GM12873 (cell line): ENCODE measurements around the gene TCEA3.

ENCODE experiments used
- CTCF ChIP-seq: IDR thresholded peaks from 2 replicates; pipeline ENCODE4 v1.5.1; 2012; ENCODE audit warnings: low read depth, mild to moderate bottlenecking, moderate library complexity, low read length, control low read depth; ENCODE audit not compliant: insufficient read depth; ENCODE audit errors: missing control alignments

TCEA3 gene

DNA sequence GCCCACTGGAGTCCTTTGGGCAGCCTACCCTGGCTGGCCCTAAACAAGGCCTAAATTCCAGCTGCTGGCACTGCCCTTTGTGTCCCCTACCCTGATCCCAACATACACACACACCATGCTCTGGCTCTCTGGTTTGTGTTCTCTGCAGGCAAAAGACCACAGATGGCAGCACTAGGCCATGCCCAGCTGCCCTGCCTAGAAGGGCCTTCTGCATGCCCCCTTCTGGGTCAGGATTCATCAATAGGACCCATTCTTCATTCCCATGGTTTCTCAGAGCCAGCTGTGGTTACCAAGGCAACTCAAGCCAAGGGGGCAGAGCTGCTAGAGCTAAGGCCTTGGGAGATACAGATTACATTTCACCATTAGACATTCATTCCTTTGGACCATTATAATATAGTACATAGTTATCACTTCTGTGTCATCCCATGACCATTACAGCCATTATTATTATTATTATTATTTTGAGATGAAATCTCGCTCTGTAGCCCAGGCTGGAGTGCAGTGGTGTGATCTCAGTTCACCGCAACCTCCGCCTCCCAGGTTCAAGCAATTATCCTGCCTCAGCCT lies 42.0 kb upstream of the TCEA3 start:
- no peak for TF ChIP-seq CTCF

GRCh38 chr1:23463286-23463685 lies 38.7 kb upstream of the TCEA3 start:
- TF ChIP-seq CTCF, result no peak

DNA sequence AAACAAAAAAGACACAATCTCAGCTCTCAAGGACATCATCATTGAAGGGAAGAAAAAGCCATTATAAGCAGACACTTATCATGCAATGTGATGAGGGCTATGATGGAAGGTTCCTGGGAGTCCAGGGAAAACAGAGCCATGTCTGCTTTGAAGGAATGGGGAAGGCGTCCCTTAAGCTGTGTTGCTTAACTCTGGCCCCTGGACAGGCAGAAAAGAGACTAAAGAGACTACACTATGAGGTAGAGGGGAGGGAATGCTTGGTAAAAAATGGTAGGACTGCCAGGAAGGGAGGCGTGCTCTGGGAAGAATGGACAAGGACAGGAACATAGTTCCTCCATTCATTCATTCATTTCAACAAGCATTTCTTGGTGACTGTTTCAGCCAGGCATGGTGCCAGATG lies 38.2 kb upstream of the TCEA3 start:
- TF ChIP-seq CTCF, result no peak

DNA sequence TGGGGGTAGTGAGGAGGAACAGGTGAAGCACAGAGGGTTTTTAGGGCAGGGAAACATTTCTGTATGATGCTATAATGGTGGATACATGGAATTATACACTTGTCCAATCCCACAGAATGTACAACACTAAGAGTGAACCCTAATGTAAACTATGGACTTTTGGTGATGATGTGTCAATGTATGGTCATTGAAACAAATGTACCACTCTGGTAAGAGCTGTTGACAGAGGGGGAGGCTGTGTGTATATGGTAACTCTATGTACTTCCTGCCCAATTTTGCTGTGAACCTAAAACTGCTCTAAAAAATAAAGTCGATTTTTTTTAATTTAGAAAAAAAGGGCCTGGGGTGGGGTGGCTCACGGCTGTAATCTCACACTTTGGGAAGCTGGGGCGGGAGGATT lies 36.5 kb upstream of the TCEA3 start:
- no peak for TF ChIP-seq CTCF

DNA sequence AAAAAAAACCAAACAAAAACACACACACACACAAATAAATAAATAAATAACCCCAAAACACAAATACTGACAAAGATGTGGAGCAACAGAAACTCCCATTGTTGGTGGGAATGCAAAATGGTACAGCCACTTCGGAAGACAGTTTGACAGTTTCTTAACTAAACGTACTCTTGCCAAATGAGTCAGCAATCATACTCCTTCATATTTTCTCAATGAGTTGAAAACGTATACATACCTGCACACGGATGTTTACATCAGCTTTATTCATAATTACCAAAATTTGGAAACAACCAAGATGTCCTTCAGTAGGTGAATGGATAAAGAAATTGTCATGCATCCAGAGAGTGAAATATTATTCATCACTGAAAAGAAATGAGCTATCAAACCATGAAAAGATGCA lies 36.0 kb upstream of the TCEA3 start:
- TF ChIP-seq CTCF, result no peak

GRCh38 chr1:23459338-23459757 lies 34.8 kb upstream of the TCEA3 start:
- no peak for TF ChIP-seq CTCF

DNA sequence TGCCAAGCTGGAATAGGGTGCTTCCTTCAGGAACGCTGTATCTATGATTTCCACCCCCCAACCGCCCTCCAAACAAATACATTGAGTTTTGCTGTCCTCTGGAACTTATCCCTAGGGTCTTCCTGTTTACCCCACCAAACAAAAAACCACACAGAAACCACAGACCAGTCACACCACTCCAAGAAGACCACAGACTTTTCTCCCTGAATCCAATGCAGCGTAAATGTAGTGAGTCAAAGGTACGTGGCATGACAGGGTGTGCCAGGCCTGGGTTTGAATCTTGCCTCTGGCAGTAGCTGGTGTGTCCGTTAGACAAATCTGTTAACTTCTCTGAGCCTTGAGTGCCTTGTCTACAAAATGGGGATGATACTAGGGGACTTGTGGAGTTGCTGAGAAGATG lies 31.7 kb upstream of the TCEA3 start:
- no peak for TF ChIP-seq CTCF
